GM18499 (cell line): Measurements from ENCODE around the gene S1PR1.
"Not testable (repeated sequence)": the region's sequence is repeated elsewhere in the genome, so short reads cannot be mapped to it uniquely, and the experiment has no call there.

ENCODE experiments used
- ATAC-seq: cut with Tn5 transposase; IDR thresholded peaks from one replicate; pipeline ENCODE4 v1.9.1; 2021; ENCODE audit warnings: moderate number of reproducible peaks; ENCODE audit not compliant: insufficient read depth, unreplicated experiment

S1PR1 gene

GRCh38 chr1:101219924-101220870 is 16.6 kb upstream of the S1PR1 start:
- no peak for ATAC-seq

DNA sequence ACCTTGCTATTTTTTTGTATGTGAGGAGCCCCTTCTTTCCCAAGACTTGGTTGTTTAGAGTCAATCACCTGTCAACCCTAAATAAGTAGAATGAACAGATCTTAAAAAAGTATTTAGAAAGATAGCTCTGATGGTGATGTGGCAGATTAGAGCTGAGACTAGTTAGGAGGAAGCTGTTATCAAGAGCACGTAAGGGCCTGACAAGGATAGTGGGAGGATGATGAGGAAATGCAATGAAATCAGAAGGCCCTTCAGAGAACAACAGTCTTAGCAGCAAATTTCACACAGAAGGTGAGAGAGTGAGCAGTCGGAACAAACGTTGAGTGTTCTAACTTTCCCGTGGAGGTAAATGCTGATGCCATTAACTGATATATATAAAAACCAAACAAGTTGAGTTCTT is 15.9 kb upstream of the S1PR1 start:
- no peak for ATAC-seq

DNA sequence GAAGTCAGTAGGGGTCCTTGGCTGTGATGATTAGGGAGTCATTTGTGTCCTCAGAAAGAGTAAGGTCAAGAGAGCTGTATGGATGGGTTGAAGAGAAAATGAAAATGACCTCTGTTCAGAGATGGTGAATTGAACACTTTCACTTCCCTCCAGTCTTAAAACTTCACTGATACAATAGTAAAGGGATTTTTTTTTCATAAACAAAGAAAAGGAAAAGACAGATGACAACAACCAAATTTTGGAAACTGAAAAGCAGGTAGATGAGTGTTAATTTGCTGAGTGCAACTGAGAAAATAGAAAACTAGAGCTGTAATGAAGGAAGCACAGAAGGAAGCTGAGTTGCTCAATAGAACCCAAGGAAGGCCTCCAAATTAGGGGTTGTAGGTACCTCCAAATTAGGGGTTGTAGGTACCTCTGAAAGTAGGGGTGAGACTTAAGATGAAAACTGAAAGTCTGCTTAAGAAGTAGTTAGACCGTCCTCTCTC is 14.8 kb upstream of the S1PR1 start:
- ATAC-seq = peak; percentile 98

DNA sequence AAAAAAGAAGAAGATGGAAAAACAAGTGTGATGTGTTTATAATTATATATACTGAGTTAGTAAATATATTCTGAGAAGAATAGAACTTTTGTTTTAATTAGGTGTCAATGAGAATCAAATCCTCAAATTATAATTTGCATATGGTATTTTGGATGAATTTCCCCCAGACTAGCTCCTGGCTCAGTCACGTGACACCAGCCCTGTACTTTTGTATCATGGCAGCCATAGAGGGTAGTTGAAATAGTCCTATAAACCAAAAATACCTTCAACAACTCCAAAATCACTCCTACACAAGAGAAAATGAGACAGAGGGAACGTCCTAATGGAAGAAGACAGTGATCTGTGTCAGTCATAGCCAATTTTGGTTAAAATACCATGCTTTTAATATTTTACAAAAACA is 9.0 kb upstream of the S1PR1 start:
- ATAC-seq = no peak

- ATAC-seq = no peak
Observed at GRCh38 chr1:101228424-101229134, 8.2 kb upstream of the S1PR1 start.

DNA sequence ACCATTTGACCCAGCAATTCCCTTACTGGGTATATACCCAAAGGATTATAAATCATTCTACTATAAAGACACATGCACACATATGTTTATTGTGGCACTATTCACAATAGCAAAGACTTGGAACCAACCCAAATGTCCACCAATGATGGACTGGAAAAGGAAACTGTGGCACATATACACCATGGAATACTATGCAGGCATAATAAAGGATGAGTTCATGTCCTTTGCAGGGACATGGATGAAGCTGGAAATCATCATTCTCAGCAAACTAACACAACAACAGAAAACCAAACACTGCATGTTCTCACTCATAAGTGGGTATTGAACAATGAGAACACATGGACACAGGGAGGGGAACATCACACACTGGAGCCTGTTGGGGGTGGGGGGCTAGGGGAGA is 4.6 kb upstream of the S1PR1 start:
- ATAC-seq = not testable (repeated sequence)

- ATAC-seq = no peak
Observed at GRCh38 chr1:101233495-101233894, 3.3 kb upstream of the S1PR1 start.

- no peak for ATAC-seq
Observed at GRCh38 chr1:101235216-101235695, 1.6 kb upstream of the S1PR1 start.

- ATAC-seq = peak; percentile 77
Observed at GRCh38 chr1:101235696-101236515, 913 bp upstream of the S1PR1 start.

DNA sequence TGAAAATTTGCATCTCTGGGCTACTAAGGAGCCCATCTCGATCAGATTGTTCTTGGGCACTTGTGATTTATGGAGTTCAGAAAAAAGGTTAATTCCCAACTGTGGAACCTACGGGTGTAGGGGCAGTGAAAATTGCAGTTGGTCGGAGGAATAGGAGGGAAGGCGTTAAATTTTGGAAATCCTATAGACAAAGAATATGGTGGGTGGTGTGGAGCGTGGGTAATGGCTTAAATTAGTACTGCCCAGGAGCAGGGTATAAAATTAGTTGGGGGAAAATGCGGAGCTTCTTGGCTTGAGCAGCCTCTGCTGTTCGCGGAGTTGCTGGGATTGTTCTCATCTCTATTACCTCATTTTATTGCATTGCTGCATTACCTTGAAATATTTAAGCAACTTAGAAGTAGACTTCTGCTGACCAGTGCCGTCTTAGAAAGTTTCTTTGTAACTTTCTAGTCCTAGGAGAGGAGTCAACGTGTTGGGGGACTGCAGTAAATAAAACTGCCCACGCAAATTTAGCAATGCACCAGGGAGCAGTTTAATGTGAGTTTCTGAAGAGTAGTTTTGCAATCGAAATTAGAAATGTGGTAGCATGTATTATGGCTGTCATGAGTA is 514 bp downstream of the S1PR1 start:
- no peak for ATAC-seq

DNA sequence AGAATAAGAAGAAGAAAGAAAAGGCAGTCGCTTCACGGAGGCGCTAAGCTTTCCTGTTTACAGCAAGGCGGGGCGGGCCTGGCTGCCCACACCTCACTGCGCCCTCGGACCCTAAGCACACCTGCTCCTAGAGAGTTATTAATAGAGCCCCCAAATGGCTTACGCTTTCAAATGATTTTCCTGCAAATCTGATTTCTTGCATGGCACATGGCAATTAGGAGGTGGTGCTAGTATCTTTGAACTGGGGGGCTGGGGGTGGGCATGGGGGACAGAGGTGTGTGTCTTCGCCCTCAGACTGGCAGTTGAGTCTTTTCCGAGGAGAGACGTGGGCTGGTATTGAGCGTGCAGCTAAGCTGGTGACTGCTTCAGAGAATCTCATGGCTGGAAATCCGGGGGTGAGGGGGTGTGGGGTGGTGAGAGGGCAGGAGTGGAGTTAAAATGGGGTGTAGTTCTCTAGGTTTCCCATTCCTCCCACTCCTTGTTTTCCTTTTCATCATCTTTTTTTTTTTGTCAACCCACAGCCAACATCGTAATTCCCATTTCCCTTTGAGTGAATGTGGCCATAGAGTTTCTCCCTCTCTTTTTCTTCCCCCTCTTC is 1.3 kb downstream of the S1PR1 start:
- ATAC-seq = no peak

DNA sequence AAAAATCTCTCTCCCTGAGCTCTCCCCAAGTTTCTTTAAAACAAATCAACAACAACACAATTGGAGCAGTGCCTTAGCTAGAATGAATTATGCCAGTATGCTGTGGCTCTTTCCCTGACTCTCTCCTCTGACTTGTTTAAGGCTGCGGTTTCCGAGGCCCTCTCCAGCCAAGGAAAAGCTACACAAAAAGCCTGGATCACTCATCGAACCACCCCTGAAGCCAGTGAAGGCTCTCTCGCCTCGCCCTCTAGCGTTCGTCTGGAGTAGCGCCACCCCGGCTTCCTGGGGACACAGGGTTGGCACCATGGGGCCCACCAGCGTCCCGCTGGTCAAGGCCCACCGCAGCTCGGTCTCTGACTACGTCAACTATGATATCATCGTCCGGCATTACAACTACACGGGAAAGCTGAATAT is 1.9 kb downstream of the S1PR1 start:
- ATAC-seq = no peak

- ATAC-seq = no peak
Observed at GRCh38 chr1:101239095-101240040, 2.5 kb downstream of the S1PR1 start.

DNA sequence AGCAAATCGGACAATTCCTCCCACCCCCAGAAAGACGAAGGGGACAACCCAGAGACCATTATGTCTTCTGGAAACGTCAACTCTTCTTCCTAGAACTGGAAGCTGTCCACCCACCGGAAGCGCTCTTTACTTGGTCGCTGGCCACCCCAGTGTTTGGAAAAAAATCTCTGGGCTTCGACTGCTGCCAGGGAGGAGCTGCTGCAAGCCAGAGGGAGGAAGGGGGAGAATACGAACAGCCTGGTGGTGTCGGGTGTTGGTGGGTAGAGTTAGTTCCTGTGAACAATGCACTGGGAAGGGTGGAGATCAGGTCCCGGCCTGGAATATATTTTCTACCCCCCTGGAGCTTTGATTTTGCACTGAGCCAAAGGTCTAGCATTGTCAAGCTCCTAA is 3.2 kb downstream of the S1PR1 start:
- no peak for ATAC-seq

DNA sequence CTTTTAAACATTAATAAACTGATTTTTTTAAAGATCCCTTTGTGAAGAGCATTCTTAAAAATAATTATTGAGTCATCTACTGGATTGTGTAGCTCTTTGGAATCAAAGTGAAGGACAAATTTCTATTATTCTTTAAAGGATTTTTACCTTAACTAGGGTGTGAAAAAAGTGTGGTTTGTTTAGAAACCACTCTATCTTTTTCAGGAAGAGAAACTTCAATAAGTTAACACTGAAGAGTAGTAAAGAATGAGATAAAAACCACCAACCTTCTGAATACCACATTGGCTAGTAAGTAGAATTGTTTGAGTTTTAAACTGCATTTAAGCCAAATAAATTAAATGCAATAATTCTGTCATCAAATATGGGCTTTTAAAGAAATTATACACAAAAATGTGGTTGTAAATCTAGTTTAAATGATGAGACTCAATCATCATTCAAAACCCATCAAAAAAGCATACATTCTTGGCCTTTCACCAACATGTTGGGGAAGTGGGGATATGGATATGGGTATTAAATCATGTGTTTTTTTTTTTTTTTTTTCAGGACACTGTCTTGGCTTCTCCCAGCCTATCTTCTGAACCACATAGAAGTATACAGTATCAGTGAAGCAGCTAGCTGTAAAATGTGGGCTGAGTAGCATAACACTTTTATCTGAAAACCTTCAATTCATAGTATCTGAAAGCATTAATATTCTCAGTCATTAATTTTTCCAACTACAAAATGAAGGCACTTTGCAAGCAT is 4.8 kb downstream of the S1PR1 start:
- ATAC-seq = peak; percentile 38

DNA sequence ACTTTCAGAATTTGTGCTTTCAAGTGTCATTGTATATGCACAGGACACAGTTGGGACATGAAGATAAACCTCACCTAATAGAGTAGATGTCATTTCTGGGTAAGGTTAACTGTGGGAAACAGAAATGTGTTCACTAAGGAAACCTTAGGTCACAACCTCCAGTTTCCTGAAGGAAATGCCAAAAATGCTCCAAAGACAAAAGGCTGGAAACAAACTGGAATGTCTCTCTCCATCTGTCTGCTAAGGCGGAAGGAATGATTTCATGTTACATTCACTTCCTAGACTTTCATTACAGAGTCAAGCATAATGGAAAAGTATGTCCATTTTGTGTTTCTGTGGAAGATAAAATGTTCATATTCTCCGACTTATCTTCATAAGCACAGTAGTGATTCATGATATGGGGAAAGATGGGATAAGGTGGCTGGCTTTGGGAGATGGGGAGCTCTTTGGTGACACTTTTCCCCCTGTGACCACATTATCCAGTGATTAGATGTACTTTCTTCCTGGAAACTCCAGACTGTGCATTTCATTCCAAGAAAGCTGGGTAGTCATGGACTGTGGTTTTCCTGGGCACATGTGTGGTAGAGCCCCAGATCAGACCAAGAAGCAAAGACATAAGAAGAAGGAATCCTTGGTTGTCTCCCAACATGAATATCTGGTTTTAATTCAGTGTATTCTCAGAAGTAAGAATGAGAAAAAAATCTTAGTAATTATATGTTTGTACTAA is 5.7 kb downstream of the S1PR1 start:
- ATAC-seq = no peak

GRCh38 chr1:101243751-101244150 is 6.9 kb downstream of the S1PR1 start:
- ATAC-seq = no peak
